ENCODE data around the gene RTL1.

Gene RTL1

DNA sequence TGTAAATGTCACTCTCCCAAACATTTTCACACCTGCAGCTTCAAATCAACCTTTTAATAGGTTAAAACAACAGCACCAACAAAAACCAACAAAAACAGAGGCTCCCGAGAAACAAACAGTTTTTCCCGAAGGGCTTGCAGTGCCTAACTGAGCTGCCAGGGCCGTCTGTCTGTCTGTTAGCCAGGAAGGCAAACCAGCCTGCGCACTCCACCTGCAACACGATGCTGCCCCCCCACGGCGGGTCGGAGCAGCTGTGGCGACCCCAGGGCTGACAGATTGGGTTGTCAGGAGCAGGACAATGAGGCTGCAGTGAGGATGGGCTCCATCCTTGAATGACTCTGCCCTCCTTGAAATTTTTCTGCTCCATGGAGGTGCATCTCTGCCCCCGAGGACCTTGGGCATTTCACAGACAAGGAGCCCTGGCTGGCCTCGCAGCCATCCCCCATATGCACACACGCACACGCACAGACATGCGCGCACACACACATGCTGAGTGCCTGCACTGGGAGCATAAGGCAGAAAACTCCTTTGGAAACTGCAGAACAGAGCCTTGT lies 2.6 kb downstream of the RTL1 start:
- DNase-seq (ENCODE audit: low read depth, low spot score), result no peak
- H3K4me3 ChIP-seq, result no peak overlapping the region
- H3K27ac ChIP-seq, result no peak overlapping the region
- no peak overlapping the region for H3K9ac ChIP-seq (ENCODE audit: insufficient read length)
- TF ChIP-seq FOXP2 (optimal IDR thresholded peaks at IDR 0.05; ENCODE audit: control extremely low read depth, extremely low read length, insufficient read depth) (no peak), POLR2AphosphoS5 (IDR thresholded peaks at IDR 0.05; ENCODE audit: borderline replicate concordance, low read depth, low read length) (no peak), EZH2 (IDR thresholded peaks at IDR 0.05) (no peak)
- no peaks in the 10 kb centered on the region; the same call in 1 of the 2 replicates for H3K36me3 ChIP-seq (ENCODE audit: insufficient read depth, low read length)
- no peaks in the 10 kb centered on the region for H3K9me3 ChIP-seq (ENCODE audit: low read depth, low read length)

DNA sequence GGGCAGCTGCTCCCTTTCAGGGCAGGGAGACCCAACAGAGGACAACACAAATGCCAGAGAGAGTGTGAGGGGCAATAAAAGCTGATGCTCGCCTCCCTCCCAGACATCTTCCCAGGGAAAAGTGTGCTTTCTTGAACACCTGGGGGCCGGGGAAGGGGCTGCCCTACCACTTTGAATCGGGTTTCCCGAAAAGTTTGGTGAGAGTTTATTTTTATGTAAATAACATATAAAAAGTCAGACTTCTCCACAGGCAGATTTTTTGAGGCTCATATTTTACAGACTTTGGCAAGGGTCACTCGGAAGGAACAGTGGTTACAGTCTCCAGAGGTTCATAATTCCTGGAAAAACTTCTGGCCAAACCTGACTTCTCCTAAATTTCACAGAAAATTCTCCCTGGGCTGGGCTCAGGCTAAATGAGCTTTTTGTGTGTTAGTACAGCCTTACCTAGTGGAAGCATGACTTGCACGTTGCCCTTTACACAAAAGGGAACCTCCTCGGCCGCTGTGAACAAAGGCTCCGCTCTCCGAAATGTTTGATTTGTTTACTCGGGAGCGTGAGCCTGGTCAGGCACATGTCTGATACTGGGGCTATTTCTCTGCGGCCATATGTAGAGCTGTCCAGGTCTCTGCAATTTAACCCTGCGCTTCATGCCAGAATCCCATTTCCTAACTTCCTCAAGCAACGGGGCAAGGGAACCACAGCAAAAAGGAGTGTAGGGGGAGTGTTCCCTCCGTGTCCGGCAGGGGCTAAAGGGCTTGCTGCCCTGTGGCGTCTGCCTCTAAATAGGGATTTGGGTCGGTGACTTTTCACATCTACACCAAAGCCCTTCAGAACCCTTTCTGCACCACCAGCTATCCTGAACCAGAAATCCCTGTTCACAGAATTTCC lies 3.4 kb downstream of the RTL1 start:
- no peaks in the 10 kb centered on the region for H3K9me3 ChIP-seq (ENCODE audit: low read depth, low read length)
- H3K4me3 ChIP-seq, result no peak overlapping the region
- no peaks in the 10 kb centered on the region; the same call in 1 of the 2 replicates for H3K36me3 ChIP-seq (ENCODE audit: insufficient read depth, low read length)
- H3K9ac ChIP-seq (ENCODE audit: insufficient read length), result no peak overlapping the region
- no peak overlapping the region for H3K27ac ChIP-seq
- TF ChIP-seq EZH2 (IDR thresholded peaks at IDR 0.05), result no peak
- no peak for TF ChIP-seq POLR2AphosphoS5 (IDR thresholded peaks at IDR 0.05; ENCODE audit: borderline replicate concordance, low read depth, low read length)
- TF ChIP-seq FOXP2 (optimal IDR thresholded peaks at IDR 0.05; ENCODE audit: control extremely low read depth, extremely low read length, insufficient read depth), result no peak
- DNase-seq (ENCODE audit: low read depth, low spot score), result no peak

- TF ChIP-seq FOXP2 (optimal IDR thresholded peaks at IDR 0.05; ENCODE audit: control extremely low read depth, extremely low read length, insufficient read depth), result no peak
- TF ChIP-seq EZH2 (IDR thresholded peaks at IDR 0.05), result no peak
- no peak for TF ChIP-seq POLR2AphosphoS5 (IDR thresholded peaks at IDR 0.05; ENCODE audit: borderline replicate concordance, low read depth, low read length)
- Histone ChIP-seq H3K4me3 (no peak overlapping the region), H3K36me3 (ENCODE audit: insufficient read depth, low read length) (no peaks in the 10 kb centered on the region; the same call in 1 of the 2 replicates), H3K9me3 (ENCODE audit: low read depth, low read length) (no peaks in the 10 kb centered on the region), H3K27ac (no peak overlapping the region), H3K9ac (ENCODE audit: insufficient read length) (no peak overlapping the region)
- no peak for DNase-seq (ENCODE audit: low read depth, low spot score)
Observed at GRCh38 chr14:100898935-100899883, 4.3 kb downstream of the RTL1 start.

- TF ChIP-seq EZH2 (IDR thresholded peaks at IDR 0.05), result no peak
- TF ChIP-seq POLR2AphosphoS5 (IDR thresholded peaks at IDR 0.05; ENCODE audit: borderline replicate concordance, low read depth, low read length), result no peak
- TF ChIP-seq FOXP2 (optimal IDR thresholded peaks at IDR 0.05; ENCODE audit: control extremely low read depth, extremely low read length, insufficient read depth), result no peak
- no peak overlapping the region for H3K9ac ChIP-seq (ENCODE audit: insufficient read length)
- no peaks in the 10 kb centered on the region for H3K9me3 ChIP-seq (ENCODE audit: low read depth, low read length)
- no peak for DNase-seq (ENCODE audit: low read depth, low spot score)
- no peak overlapping the region for H3K27ac ChIP-seq
- H3K4me3 ChIP-seq, result no peak overlapping the region
- no peaks in the 10 kb centered on the region; the same call in 1 of the 2 replicates for H3K36me3 ChIP-seq (ENCODE audit: insufficient read depth, low read length)
Observed at GRCh38 chr14:100898465-100898864, 5.1 kb downstream of the RTL1 start.

DNA sequence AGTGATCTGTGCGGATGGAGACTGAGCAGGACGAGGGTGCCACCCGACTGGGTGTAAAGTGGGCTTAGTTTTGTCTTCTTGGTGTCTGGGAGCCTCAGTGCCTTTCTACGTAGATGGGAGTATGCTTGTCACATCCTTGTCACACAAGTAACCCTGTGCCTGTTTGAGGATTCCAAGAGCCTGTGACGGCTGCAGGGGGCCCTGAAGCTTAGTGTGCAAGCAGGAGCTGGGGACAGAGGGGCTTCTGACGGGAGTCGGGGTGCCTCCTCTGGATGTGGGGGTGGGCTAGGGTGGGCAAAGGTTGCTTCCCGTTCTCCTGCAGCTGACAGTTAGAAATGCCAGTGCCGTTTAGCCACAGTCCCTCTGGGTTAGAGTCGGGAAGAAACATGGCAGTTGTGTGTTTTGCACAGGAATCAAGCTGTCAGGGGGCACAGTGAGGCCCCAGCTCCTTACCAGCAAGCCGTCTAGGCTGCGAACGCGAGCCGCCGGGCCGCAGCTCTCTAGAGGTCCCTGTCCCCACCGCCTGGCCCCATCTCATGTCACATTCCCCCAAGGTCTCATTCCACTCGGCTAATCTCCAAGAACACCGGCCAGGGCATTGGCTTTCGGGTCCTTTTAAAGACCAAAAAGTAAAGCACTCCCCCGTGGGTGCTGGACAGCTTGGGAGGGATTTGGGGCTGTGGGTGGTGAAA lies 7.0 kb downstream of the RTL1 start:
- DNase-seq (ENCODE audit: low read depth, low spot score), result no peak
- Histone ChIP-seq H3K9me3 (ENCODE audit: low read depth, low read length) (no peaks in the 10 kb centered on the region), H3K4me3 (no peak overlapping the region), H3K27ac (no peak overlapping the region), H3K9ac (ENCODE audit: insufficient read length) (no peak overlapping the region), H3K36me3 (ENCODE audit: insufficient read depth, low read length) (peaks cover 3% of the 10 kb centered on the region; the same call in 1 of the 2 replicates)
- TF ChIP-seq POLR2AphosphoS5 (IDR thresholded peaks at IDR 0.05; ENCODE audit: borderline replicate concordance, low read depth, low read length) (no peak), FOXP2 (optimal IDR thresholded peaks at IDR 0.05; ENCODE audit: control extremely low read depth, extremely low read length, insufficient read depth) (no peak), EZH2 (IDR thresholded peaks at IDR 0.05) (no peak)

DNA sequence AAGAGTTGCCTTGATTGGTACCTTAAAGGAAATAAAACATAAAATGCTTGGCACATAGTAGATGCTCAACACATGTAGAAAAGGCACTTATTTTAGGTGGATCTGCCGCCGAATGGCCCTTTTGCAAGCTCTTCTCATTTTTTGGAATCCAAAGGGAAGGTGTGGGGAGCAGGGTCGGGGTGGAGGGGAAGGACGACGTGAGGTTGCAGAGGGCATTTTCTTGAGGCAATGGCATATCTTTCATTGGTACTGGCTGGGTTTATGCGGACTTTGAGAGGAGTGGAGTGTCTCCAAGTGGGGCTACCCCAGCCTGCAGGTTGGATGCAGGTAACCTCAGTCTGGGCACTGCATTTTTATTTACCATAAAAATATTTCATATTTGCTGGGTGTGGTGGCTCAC lies 8.1 kb downstream of the RTL1 start:
- H3K9me3 ChIP-seq (ENCODE audit: low read depth, low read length), result no peaks in the 10 kb centered on the region
- peaks cover 7% of the 10 kb centered on the region; the same call in 1 of the 2 replicates for H3K36me3 ChIP-seq (ENCODE audit: insufficient read depth, low read length)
- H3K4me3 ChIP-seq, result no peak overlapping the region
- H3K27ac ChIP-seq, result no peak overlapping the region
- DNase-seq (ENCODE audit: low read depth, low spot score), result no peak
- H3K9ac ChIP-seq (ENCODE audit: insufficient read length), result no peak overlapping the region
- TF ChIP-seq FOXP2 (optimal IDR thresholded peaks at IDR 0.05; ENCODE audit: control extremely low read depth, extremely low read length, insufficient read depth) (no peak), EZH2 (IDR thresholded peaks at IDR 0.05) (no peak), POLR2AphosphoS5 (IDR thresholded peaks at IDR 0.05; ENCODE audit: borderline replicate concordance, low read depth, low read length) (no peak)

- Histone ChIP-seq H3K9me3 (ENCODE audit: low read depth, low read length) (no peaks in the 10 kb centered on the region), H3K4me3 (no peak overlapping the region), H3K27ac (no peak overlapping the region), H3K9ac (ENCODE audit: insufficient read length) (no peak overlapping the region), H3K36me3 (ENCODE audit: insufficient read depth, low read length) (peaks cover 7% of the 10 kb centered on the region; the same call in 1 of the 2 replicates)
- TF ChIP-seq EZH2 (IDR thresholded peaks at IDR 0.05) (no peak), POLR2AphosphoS5 (IDR thresholded peaks at IDR 0.05; ENCODE audit: borderline replicate concordance, low read depth, low read length) (no peak), FOXP2 (optimal IDR thresholded peaks at IDR 0.05; ENCODE audit: control extremely low read depth, extremely low read length, insufficient read depth) (no peak)
- DNase-seq (ENCODE audit: low read depth, low spot score), result no peak
Observed at GRCh38 chr14:100894416-100894815, 9.1 kb downstream of the RTL1 start.
